ENCODE results near the gene LIN28A.

GRCh38 chr1:26404641-26405040 lies 6.0 kb upstream of the LIN28A start:
- TF ChIP-seq CTCF (conservative IDR thresholded peaks at IDR 0.05; ENCODE audit: low read depth in 2 of 2) (no peak), EZH2 (IDR thresholded peaks at IDR 0.05; ENCODE audit: low read depth, unreplicated experiment) (no peak), ZNF331 (CRISPR knock-in tag; IDR thresholded peaks at IDR 0.05; ENCODE audit: low read depth) (no peak)

All from GM23338 (cell line).